Breast epithelium (tissue), 4 donors: ENCODE data around the gene KIAA0753. TPM values are rescaled to one million over a fixed set of nuclear protein-coding genes. Genes with fewer than 3 reads are reported as not detected.
A peak's percentile ranks its signal among the peaks of the same experiment; 100 is the strongest.

Source experiments
- DNase-seq, 2 donors: peaks; one replicate each; pipeline ENCODE4 v3.0.0-alpha.2; 2019; ENCODE audit warnings: low spot score in 2 of 2
- H3K27ac ChIP-seq, 2 donors: fragments of 200-600 bp; sonication (generic) in 1 of 2; one replicate each; pipeline ENCODE4 v1.5.1; 2016 to 2019; ENCODE audit warnings: mild to moderate bottlenecking in 1 of 2
- H3K27me3 ChIP-seq, 2 donors: fragments of 200-600 bp; sonication (generic) in 1 of 2; one replicate each; pipeline versions ENCODE4 v1.5.1 to v1.6.0; 2017 to 2019; ENCODE audit warnings: control low read depth in 1 of 2, mild to moderate bottlenecking in 1 of 2
- H3K36me3 ChIP-seq: fragments of 200-600 bp; one replicate; pipeline ENCODE4 v1.5.1; 2019
- H3K4me1 ChIP-seq, 2 donors: fragments of 200-600 bp; sonication (generic); one replicate each; pipeline ENCODE4 v1.5.1; 2016 to 2019; ENCODE audit warnings: control low read depth in 1 of 2
- H3K4me3 ChIP-seq, 3 donors: fragments of 200-600 bp; sonication (generic); 1 replicate in 2 of 3; 2 replicates in 1 of 3; pipeline ENCODE4 v1.5.1; 2016 to 2019; ENCODE audit warnings: mild to moderate bottlenecking in 3 of 3, moderate library complexity in 2 of 3
- H3K9me3 ChIP-seq, 2 donors: fragments of 200-600 bp; sonication (generic) in 1 of 2; one replicate each; pipeline ENCODE4 v1.5.1; 2016 to 2019; ENCODE audit warnings: control low read depth in 1 of 2
- CTCF ChIP-seq, 3 donors: fragments of 450-650 bp; IDR thresholded peaks; one replicate each; pipeline ENCODE4 v1.5.1; 2016 to 2017; ENCODE audit warnings: antibody characterized with exemption in 3 of 3, mild to moderate bottlenecking in 3 of 3, moderate library complexity in 3 of 3
- POLR2A ChIP-seq: fragments of 450-650 bp; IDR thresholded peaks from one replicate; pipeline ENCODE4 v1.6.1; 2016; ENCODE audit warnings: antibody characterized with exemption, mild to moderate bottlenecking, moderate library complexity
- POLR2AphosphoS5 ChIP-seq, 3 donors: sonication (generic); formaldehyde crosslinking; IDR thresholded peaks; one replicate each; pipeline ENCODE4 v1.6.1; 2017; ENCODE audit warnings: antibody characterized with exemption in 3 of 3
- intact Hi-C: fragments of 100-400 bp; cut with DNase I; formaldehyde crosslinking; loops from one replicate; pipeline ENCODE4 v1.15.1; 2023; ENCODE audit warnings: low total_unique reads
- total RNA-seq, 3 donors: library from RNA; depleted of rRNA; stranded (reverse); fragments of >200 nt; gene quantifications; one replicate each; pipeline ENCODE4 v1.1.0, GENCODE V29; 2016

KIAA0753 gene
- total RNA-seq, 3 donors from 2014 or later: 10.1 to 26.5 (median 25.6) TPM

DNA sequence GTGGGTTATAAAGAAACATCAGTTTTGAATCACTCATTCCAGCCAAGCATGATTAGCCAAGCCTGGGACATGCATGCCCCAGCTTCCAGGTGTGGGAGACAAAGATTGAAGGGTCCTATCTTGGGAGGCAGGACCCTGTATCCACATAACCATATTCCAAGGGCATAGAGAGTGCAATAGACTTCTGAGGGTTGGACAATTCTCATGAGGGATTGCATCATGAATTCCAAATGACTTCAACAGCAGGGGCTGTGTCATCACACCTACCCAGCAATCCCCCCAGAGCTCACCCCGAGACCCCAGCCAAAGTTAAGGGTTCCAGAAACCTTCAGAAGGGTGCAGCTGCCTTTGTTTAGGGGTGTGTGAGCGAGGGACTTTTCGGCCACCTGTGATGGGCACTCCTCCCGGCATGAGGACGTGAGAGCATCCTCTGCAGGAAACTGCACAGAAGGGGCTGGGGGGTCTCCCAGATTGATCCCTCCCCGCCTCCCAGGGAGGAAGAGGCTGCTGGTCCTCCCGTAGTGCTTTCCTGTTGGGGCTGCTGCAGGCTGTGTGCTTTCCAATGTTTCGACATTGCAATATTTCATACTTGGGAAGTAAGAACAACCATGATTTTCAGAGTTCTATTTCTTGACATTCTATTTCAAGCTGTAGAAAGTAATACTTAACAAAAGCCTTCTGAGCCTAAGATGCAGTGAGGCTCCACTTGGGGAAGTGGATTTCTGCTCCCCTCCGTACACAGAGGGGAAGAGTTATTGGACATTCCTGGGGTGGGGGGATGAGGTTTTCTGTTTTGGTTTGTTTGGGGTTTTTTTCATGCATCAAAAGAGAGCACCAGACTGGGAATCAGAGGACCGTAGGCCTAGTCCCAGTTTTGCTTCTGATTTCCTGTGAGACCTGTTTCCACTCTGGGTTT, 70.9 kb downstream of the KIAA0753 start:
- H3K27ac ChIP-seq: no peak overlapping the region
- no peak overlapping the region for H3K4me3 ChIP-seq
- intact Hi-C loops: no loop called here
- no peaks in the 10 kb centered on the region for H3K27me3 ChIP-seq
- no peaks in the 10 kb centered on the region for H3K9me3 ChIP-seq
- H3K36me3 ChIP-seq: no peaks in the 10 kb centered on the region
- DNase-seq: peak in 1 of 2 donors; percentile 40
- TF ChIP-seq CTCF (IDR thresholded peaks at IDR 0.05): no peak
- H3K4me1 ChIP-seq: no peaks in the 10 kb centered on the region

DNA sequence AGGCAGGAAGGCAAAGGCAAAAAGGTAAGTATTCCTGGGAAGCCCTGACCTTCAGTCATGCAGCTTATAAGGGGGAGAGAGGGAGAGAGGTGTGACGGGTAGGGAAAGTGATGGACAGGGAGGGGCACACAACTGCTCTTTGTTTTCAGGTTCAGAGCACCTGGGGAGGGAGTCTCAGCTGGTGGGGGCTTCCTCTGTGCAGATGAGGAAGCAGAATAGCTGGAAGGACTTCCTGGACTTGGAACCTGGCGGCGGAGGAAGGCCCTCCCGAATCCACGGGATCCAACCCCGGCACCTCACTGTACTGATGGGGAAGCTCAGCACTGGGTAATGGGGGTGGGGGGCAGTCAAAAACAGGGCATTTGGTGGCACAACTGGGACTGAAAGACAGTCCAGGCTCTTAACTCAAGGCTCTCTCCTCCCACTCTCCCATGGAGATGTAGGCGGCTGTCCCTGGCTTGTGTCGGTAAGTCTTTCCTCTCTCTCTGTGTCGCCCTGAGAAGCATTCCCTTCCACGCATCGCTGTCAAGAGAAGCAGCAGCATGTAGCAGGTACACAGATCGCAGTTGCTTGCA, 72.2 kb downstream of the KIAA0753 start:
- intact Hi-C loops: no loop called here
- peak in 1 of 2 donors; percentile 25 for DNase-seq
- H3K27me3 ChIP-seq: no peaks in the 10 kb centered on the region
- no peaks in the 10 kb centered on the region for H3K4me1 ChIP-seq
- no peak overlapping the region for H3K4me3 ChIP-seq
- no peaks in the 10 kb centered on the region for H3K9me3 ChIP-seq
- TF ChIP-seq POLR2AphosphoS5 (IDR thresholded peaks at IDR 0.05) (no peak), POLR2A (no peak), CTCF (IDR thresholded peaks at IDR 0.05) (no peak)
- H3K36me3 ChIP-seq: no peaks in the 10 kb centered on the region
- no peak overlapping the region for H3K27ac ChIP-seq

DNA sequence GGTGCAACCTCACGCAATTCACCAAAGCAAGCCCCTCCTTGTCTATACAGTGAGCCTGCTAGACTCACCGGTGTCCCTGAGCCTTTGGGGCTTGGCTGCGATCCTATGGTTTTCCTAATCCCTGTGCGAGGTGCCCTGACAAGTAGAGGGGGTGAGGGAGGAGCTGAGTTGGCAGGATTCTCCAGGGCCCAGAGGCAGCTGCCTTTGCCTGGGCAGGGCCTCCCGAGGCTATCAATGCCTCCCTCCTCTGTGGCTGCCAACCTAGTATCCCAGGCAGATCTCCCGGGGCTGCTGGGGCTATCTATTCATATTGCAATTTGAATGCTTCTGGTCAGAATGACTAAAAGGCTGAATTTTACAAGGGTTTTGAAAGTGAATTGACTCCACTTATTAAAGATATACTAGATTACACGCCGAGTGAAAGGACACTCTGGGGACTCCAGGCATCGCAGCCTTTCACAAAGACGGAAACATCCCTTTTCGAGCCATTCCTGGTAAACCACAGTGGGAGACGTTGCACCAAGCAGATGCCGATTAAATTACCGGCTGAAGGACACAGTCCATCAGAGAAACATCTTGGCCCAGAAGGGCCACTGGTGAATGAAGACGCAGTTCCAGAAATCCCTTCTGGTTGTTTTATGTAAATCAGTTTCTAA, 72.9 kb downstream of the KIAA0753 start:
- Histone ChIP-seq H3K4me3 (no peak overlapping the region), H3K9me3 (no peaks in the 10 kb centered on the region), H3K36me3 (no peaks in the 10 kb centered on the region), H3K4me1 (no peaks in the 10 kb centered on the region), H3K27me3 (no peaks in the 10 kb centered on the region), H3K27ac (no peak overlapping the region)
- TF ChIP-seq CTCF (IDR thresholded peaks at IDR 0.05): no peak
- TF ChIP-seq POLR2A: no peak
- TF ChIP-seq POLR2AphosphoS5 (IDR thresholded peaks at IDR 0.05): no peak
- DNase-seq: peak; percentile 32 to 53
- intact Hi-C loops: no loop called here

DNA sequence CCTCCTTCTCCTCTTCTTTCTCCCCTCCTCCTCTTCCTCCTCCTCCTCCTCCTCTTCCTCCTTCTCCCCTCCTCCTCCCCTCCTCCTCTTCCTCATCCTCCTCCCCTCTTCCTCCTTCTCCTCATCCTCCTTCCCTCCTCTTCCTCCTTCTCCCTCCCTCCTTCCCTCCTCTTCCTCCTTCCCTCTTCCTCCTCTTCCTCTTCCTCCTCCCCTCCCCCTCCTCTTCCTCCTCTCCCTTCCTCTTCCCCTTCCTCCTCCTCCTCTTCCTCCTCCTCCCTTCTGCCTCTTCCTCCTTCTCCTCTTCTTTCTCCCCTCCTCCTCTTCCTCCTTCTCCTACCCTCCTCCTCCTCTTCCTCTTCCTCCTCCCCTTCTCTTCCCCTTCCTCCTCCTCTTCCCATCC, 79.1 kb downstream of the KIAA0753 start:
- H3K27me3 ChIP-seq: no peaks in the 10 kb centered on the region
- H3K36me3 ChIP-seq: no peaks in the 10 kb centered on the region
- intact Hi-C loops: no loop called here
- no peak overlapping the region for H3K4me3 ChIP-seq
- no peak overlapping the region for H3K27ac ChIP-seq
- H3K4me1 ChIP-seq: no peaks in the 10 kb centered on the region
- no peaks in the 10 kb centered on the region for H3K9me3 ChIP-seq
- no peak for TF ChIP-seq CTCF (IDR thresholded peaks at IDR 0.05)
- no peak for TF ChIP-seq POLR2A
- no peak for TF ChIP-seq POLR2AphosphoS5 (IDR thresholded peaks at IDR 0.05)
- no peak for DNase-seq

DNA sequence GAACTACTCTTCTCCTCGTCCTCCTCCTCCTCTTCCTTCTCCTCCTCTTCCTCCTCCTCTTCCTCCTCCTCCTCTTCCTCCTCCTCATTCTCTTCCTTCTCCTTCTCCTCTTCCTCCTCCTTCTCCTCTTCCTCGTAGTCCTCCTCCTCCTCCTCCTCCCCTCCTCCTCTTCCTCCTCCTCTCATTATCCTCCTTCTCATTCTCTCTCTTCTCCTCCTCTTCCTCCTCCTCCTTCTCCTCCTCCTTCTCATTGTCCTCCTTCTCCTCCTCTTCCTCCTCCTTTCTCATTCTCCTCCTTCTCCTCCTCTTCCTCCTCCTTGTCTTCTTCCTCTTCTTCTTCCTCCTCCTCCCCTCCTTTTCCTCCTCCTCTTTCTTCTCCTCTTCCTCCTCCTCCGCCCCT, 80.0 kb downstream of the KIAA0753 start:
- H3K27me3 ChIP-seq: no peaks in the 10 kb centered on the region
- no peaks in the 10 kb centered on the region for H3K36me3 ChIP-seq
- H3K9me3 ChIP-seq: no peaks in the 10 kb centered on the region
- no peak overlapping the region for H3K27ac ChIP-seq
- TF ChIP-seq POLR2A: no peak
- no peak for TF ChIP-seq POLR2AphosphoS5 (IDR thresholded peaks at IDR 0.05)
- no peak for TF ChIP-seq CTCF (IDR thresholded peaks at IDR 0.05)
- no peak overlapping the region for H3K4me3 ChIP-seq
- DNase-seq: no peak
- H3K4me1 ChIP-seq: peaks cover 0 to under 1% of the 10 kb centered on the region in 2 donors
- intact Hi-C loops: no loop called here
